Transverse colon (tissue), 4 donors: Measurements from ENCODE around the gene SERPINA3. TPM values are rescaled to one million over a fixed set of nuclear protein-coding genes. Genes with fewer than 3 reads are reported as not detected.
"Not testable (repeated sequence)": the region's sequence is repeated elsewhere in the genome, so short reads cannot be mapped to it uniquely, and the experiment has no call there.

Experiments used
- DNase-seq: peaks from one replicate; pipeline ENCODE4 v3.0.0-alpha.2; 2019
- H3K27ac ChIP-seq, 4 donors: fragments of 200-600 bp; sonication (generic); 2 replicates each; pipeline ENCODE4 v1.5.1; 2016 to 2018; ENCODE audit warnings: inconsistent platforms in 4 of 4
- H3K27me3 ChIP-seq: fragments of 200-600 bp; sonication (generic); 2 replicates; pipeline ENCODE4 v1.5.1; 2017; ENCODE audit warnings: inconsistent platforms
- H3K36me3 ChIP-seq, 4 donors: fragments of 200-600 bp; sonication (generic); 2 replicates each; pipeline ENCODE4 v1.5.1; 2017 to 2019; ENCODE audit warnings: inconsistent platforms in 4 of 4
- H3K4me1 ChIP-seq, 4 donors: fragments of 200-600 bp; sonication (generic); 2 replicates each; pipeline ENCODE4 v1.5.1; 2017 to 2020; ENCODE audit warnings: inconsistent platforms in 4 of 4
- H3K4me3 ChIP-seq, 4 donors: fragments of 200-600 bp; sonication (generic); 1 replicate in 1 of 4; 2 replicates in 3 of 4; pipeline versions ENCODE4 v1.5.1 to v1.6.1; 2017 to 2019; ENCODE audit warnings: inconsistent platforms in 4 of 4
- H3K9me3 ChIP-seq, 2 donors: fragments of 200-600 bp; sonication (generic); 2 replicates each; pipeline ENCODE4 v1.5.1; 2017 to 2019; ENCODE audit warnings: inconsistent platforms in 2 of 2
- EP300 ChIP-seq: sonication (generic); formaldehyde crosslinking; IDR thresholded peaks from one replicate; pipeline ENCODE4 v1.6.1; 2017; ENCODE audit warnings: antibody characterized with exemption, low read depth
- POLR2A ChIP-seq: fragments of 450-650 bp; IDR thresholded peaks from one replicate; pipeline ENCODE4 v1.6.1; 2016; ENCODE audit warnings: antibody characterized with exemption, mild to moderate bottlenecking, moderate library complexity
- POLR2AphosphoS5 ChIP-seq, 3 donors: sonication (generic); formaldehyde crosslinking; IDR thresholded peaks; one replicate each; pipeline ENCODE4 v1.6.1; 2016; ENCODE audit warnings: antibody characterized with exemption in 3 of 3
- WGBS, 2 donors: methylation state at CpG; one replicate each; pipeline ENCODE4 v1.1.5; 2018; ENCODE audit warnings: low coverage in 1 of 2; 5-methylcytosine and 5-hydroxymethylcytosine counted together
- in situ Hi-C, 4 donors: fragments of 200-750 bp; cut with MboI; loops; one replicate each; pipeline versions ENCODE4 v1.15.0 to v1.15.1; 2017; ENCODE audit warnings: low sequenced_read_pairs in 3 of 4, low pct_ligation_motif_present in 1 of 4, low pct_unique_long_range_greater_than_20kb in 1 of 4
- intact Hi-C: fragments of 100-400 bp; cut with DNase I; formaldehyde crosslinking; loops from one replicate; pipeline ENCODE4 v1.15.1; 2023; ENCODE audit warnings: low total_unique reads
- total RNA-seq, 4 donors: library from RNA; depleted of rRNA; stranded (reverse); fragments of >200 nt; gene quantifications; one replicate each; pipeline ENCODE4 v1.1.0, GENCODE V29; 2016
- TF ChIP-seq, protein P1 (sequence below), 5 experiments: fragments of 200-600 bp in 3 of 5; fragments of 450-650 bp in 2 of 5; sonication (generic) in 3 of 5; IDR thresholded peaks; 1 replicate in 2 of 5; 2 replicates in 3 of 5; pipeline ENCODE4 v1.5.1; 2016 to 2017; ENCODE audit warnings: antibody characterized with exemption in 5 of 5, inconsistent platforms in 3 of 5, mild to moderate bottlenecking in 2 of 5, moderate library complexity in 1 of 5

The SERPINA3 gene
- total RNA-seq, 4 donors from 2014 or later: 16.0 to 72.7 (median 22.6) TPM

DNA sequence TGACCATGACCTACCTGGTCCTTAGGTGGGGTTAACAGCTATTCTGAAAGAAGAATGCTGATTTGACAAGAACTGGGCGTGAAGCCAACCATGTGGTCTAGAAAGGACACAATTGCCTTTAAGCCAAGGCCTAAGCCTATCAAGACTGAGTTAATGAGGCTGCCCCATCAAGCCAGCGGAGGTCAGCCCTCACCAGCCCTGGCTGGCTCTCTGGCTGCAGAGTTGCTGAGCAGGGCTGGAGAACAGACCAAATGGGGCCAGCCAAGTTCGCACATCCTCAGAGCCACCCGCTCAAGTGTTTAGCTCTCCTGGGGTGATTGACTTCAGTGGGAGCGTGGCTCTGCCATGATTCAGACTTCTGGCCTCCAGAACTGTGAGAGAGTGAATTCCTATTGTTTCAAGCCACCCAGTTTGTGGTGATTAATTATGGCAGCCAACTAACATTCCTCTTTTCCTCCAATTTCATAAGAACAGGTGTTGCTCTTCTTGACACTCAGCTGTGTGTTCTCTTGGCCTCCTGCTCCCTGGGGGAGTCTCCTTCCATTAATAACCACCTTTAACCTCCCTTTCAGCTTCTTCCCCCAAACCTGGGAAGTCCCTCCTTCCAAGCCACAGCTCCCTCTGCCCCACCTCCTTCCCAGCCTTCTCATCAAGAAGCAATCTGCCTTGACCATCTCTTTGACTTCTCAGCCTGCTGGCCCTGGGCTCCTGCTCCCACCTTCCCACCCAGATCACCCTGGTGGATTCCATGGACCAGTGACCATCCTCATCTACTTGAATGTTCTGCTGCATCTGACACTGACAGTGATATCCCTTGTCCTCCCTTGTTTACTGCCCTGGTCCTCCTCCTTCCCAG lies 36.2 kb upstream of the SERPINA3 start:
- Histone ChIP-seq H3K27ac (no peak overlapping the region), H3K27me3 (no peaks in the 10 kb centered on the region), H3K4me1 (peaks cover 0 to 2% (median 0%) of the 10 kb centered on the region in 4 donors), H3K36me3 (no peaks in the 10 kb centered on the region), H3K9me3 (no peaks in the 10 kb centered on the region), H3K4me3 (no peak overlapping the region)
- intact Hi-C loops (no loop called here), in situ Hi-C loops (no loop called here)
- no peak for TF ChIP-seq POLR2AphosphoS5 (IDR thresholded peaks at IDR 0.05)
- TF ChIP-seq POLR2A: no peak
- TF ChIP-seq, protein P1, sequence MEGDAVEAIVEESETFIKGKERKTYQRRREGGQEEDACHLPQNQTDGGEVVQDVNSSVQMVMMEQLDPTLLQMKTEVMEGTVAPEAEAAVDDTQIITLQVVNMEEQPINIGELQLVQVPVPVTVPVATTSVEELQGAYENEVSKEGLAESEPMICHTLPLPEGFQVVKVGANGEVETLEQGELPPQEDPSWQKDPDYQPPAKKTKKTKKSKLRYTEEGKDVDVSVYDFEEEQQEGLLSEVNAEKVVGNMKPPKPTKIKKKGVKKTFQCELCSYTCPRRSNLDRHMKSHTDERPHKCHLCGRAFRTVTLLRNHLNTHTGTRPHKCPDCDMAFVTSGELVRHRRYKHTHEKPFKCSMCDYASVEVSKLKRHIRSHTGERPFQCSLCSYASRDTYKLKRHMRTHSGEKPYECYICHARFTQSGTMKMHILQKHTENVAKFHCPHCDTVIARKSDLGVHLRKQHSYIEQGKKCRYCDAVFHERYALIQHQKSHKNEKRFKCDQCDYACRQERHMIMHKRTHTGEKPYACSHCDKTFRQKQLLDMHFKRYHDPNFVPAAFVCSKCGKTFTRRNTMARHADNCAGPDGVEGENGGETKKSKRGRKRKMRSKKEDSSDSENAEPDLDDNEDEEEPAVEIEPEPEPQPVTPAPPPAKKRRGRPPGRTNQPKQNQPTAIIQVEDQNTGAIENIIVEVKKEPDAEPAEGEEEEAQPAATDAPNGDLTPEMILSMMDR (IDR thresholded peaks at IDR 0.05): no peak
- TF ChIP-seq EP300: no peak
- no peak for DNase-seq
- WGBS, 2 donors: 72% methylated on average over 5 of the region's 5 CpGs; no CpG with 5 or more reads in 1 of the 2 donors

- DNase-seq, in situ Hi-C loops, H3K27me3 ChIP-seq, H3K4me1 ChIP-seq, H3K9me3 ChIP-seq, intact Hi-C loops, H3K36me3 ChIP-seq, H3K4me3 ChIP-seq, H3K27ac ChIP-seq: not testable (repeated sequence)
Observed at GRCh38 chr14:94577472-94577871, 34.7 kb upstream of the SERPINA3 start.

GRCh38 chr14:94578712-94579111 lies 33.5 kb upstream of the SERPINA3 start:
- Histone ChIP-seq H3K9me3 (no peaks in the 10 kb centered on the region), H3K36me3 (no peaks in the 10 kb centered on the region), H3K4me1 (no peaks in the 10 kb centered on the region), H3K4me3 (no peak overlapping the region), H3K27me3 (no peaks in the 10 kb centered on the region), H3K27ac (no peak overlapping the region)
- DNase-seq: no peak
- in situ Hi-C loops: no loop called here
- intact Hi-C loops: no loop called here
- 85% methylated on average over 6 of the region's 6 CpGs; no CpG with 5 or more reads in 1 of the 2 donors for WGBS, 2 donors
- TF ChIP-seq POLR2AphosphoS5 (IDR thresholded peaks at IDR 0.05) (no peak), POLR2A (no peak), EP300 (no peak)
- TF ChIP-seq, protein P1 (IDR thresholded peaks at IDR 0.05): no peak

DNA sequence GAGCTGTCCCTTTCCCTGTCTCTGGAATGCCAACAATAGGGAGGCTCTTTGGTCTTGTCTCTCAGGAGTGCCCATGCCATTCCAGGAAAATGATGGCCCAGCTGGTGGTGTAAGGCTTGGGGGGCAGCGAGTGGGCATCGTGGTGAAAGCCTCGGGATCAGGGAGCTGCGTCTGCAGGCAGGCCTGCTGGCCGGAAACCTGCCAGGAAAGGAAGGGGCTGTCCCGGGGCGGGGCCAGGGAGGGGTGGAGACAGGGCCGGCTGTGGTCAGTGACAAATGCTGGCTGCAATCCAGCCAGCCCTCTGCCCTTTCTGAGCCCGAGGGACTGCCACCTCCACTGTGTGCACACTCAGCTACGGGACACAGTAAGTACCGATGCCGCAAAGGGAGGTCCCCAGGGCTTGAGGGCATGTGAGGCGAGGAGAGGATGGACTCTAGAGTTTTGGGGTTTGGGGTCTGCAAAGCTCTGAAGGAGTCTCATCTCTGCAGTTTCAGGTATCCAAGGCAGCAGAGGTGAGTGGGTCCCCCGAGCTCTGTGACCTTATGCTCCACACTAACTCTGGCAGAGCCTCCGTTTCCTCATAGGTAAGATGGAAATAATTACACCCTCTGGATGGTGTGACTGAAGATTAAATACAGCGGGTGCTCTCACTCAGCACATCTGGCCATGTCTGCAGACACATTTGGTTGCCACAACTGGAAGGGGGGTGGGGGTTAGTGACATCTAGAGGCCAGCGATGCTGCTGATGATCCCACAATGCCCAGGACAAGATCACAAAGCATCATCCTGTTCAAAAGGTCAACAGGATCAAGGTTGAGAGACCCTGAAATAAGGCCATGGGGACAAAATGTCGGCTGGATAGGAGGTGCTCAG lies 30.8 kb upstream of the SERPINA3 start, which contains the start of gene SERPINA5:
Gene SERPINA5 (plus strand): TSS at position 300 of the 873 bp plus-strand sequence. CDS start 5,937 bp downstream, outside the sequence.
- in situ Hi-C loops (no loop called here), intact Hi-C loops (no loop called here)
- Histone ChIP-seq H3K36me3 (no peaks in the 10 kb centered on the region), H3K4me3 (no peak within 1 kb of the TSS), H3K27ac (no peak within 1 kb of the TSS), H3K27me3 (no peaks in the 10 kb centered on the region), H3K9me3 (no peaks in the 10 kb centered on the region), H3K4me1 (no peaks in the 10 kb centered on the region)
- no peak for TF ChIP-seq POLR2A
- TF ChIP-seq POLR2AphosphoS5 (IDR thresholded peaks at IDR 0.05): no peak
- TF ChIP-seq, protein P1 (IDR thresholded peaks at IDR 0.05): no peak
- no peak for TF ChIP-seq EP300
- DNase-seq: no peak
- 55 to 85% methylated on average over 4 to 15 of the region's 18 CpGs for WGBS, 2 donors
